Muscle of leg (tissue), 11 donors: ENCODE measurements around the gene FEZF1. TPM values are rescaled to one million over a fixed set of nuclear protein-coding genes. Genes with fewer than 3 reads are reported as not detected.

Experiments
- DNase-seq: peaks from one replicate; pipeline ENCODE4 v3.0.0; 2013
- H3K27ac ChIP-seq: one replicate; pipeline ENCODE4 v1.5.1; 2013; ENCODE audit warnings: mild to moderate bottlenecking, low read length, control low read depth
- H3K27me3 ChIP-seq: one replicate; pipeline ENCODE4 v1.6.1; 2013; ENCODE audit warnings: low read length; ENCODE audit not compliant: control insufficient read depth, insufficient read depth
- H3K36me3 ChIP-seq: one replicate; pipeline ENCODE4 v1.6.1; 2013; ENCODE audit warnings: low read length; ENCODE audit not compliant: control insufficient read depth, insufficient read depth
- H3K4me1 ChIP-seq: one replicate; pipeline ENCODE4 v1.6.1; 2013; ENCODE audit warnings: low read length; ENCODE audit not compliant: control insufficient read depth, insufficient read depth
- H3K4me3 ChIP-seq: one replicate; pipeline ENCODE4 v1.5.1; 2013; ENCODE audit warnings: low read length, control low read depth
- H3K9me3 ChIP-seq: replicated peaks from 2 replicates; pipeline ENCODE4 v1.6.1; 2013; ENCODE audit warnings: low read depth, low read length; ENCODE audit not compliant: control insufficient read depth
- WGBS: methylation state at CpG from one replicate; pipeline ENCODE4 v1.1.5; 2013; ENCODE audit warnings: missing lambda C conversion rate; ENCODE audit not compliant: insufficient coverage; 5-methylcytosine and 5-hydroxymethylcytosine counted together
- polyA plus RNA-seq, 8 donors: library from polyadenylated mRNA; unstranded; fragments of 120-200 nt; gene quantifications; one replicate each; pipeline versions ENCODE4 v1.2.1 to v1.2.3, GENCODE V29; 2013; ENCODE audit warnings: inconsistent platforms in 1 of 8, low replicate concordance in 1 of 8; ENCODE audit not compliant: insufficient read length in 8 of 8, insufficient read depth in 1 of 8
- total RNA-seq: library from RNA; stranded (reverse); fragments of 120-200 nt; gene quantifications from one replicate; pipeline ENCODE4 v1.2.4, GENCODE V29; 2013

FEZF1 gene
- total and polyA plus RNA-seq, 9 donors: not detected

GRCh38 chr7:122327969-122328368 is 23.4 kb upstream of the FEZF1 start:
- Histone ChIP-seq H3K4me1 (no peaks in the 10 kb centered on the region), H3K27ac (no peak overlapping the region), H3K36me3 (no peaks in the 10 kb centered on the region), H3K27me3 (no peaks in the 10 kb centered on the region), H3K9me3 (no peaks in the 10 kb centered on the region), H3K4me3 (no peak overlapping the region)
- no CpG with 5 or more reads among the region's 3 CpGs for WGBS
- DNase-seq: no peak

- H3K27me3 ChIP-seq: peaks cover 51% of the 10 kb centered on the region
- no peaks in the 10 kb centered on the region for H3K9me3 ChIP-seq
- DNase-seq: no peak
- no peaks in the 10 kb centered on the region for H3K36me3 ChIP-seq
- no peak overlapping the region for H3K4me3 ChIP-seq
- 1% methylated on average over 39 of the region's 71 CpGs for WGBS
- H3K27ac ChIP-seq: no peak overlapping the region
- H3K4me1 ChIP-seq: peaks cover 11% of the 10 kb centered on the region
These were observed 12.2 kb upstream of the FEZF1 start for GRCh38 chr7:122316467-122317388.

DNA sequence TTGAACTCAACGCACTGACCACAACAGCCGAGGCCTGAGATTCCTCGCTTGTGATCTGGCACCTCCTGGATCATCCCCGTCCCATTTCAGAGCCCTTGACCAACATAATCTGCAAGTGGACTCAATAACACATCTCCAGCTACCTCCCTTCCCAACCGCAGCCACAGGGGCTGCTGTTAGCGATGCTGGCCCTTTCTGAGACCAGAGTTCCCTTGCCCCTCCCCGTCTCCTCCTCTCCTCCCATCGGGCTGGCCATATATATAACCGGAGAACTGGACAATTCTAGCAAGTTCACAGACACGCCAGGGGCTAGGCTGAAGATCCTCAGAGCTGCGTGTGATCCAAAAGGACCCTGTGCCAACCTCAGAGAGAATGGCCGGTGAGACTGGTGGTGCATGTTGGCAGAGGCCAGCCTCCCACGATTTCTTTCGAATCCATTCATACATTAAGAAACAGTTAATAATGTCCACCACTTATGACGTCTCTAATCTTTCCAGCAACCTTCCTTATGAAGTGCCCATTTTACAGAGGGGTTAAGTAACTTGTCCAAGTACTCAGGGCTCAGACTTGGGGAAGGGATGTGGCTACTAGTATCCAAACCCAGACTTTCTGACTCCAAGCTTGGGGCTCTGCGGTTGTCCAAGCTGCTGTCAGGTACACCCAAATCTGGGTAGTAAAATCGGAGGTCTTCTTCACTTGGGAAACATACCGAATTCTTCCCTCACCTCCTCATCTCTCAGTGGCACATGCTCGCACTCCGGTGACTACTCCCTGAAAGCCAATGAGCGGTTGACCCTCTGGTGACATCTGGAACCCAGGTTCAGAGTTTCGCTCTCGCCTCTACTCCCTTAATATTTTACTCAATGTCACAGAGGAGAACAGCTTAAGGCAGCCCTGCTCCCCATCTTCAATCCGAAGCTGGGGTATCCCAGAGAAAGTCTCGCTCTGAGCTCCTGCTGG is 11.2 kb upstream of the FEZF1 start:
- Histone ChIP-seq H3K36me3 (no peaks in the 10 kb centered on the region), H3K27ac (no peak overlapping the region), H3K4me1 (peaks cover 13% of the 10 kb centered on the region), H3K9me3 (no peaks in the 10 kb centered on the region), H3K4me3 (no peak overlapping the region), H3K27me3 (peaks cover 61% of the 10 kb centered on the region)
- WGBS: 3% methylated on average over 15 of the region's 25 CpGs
- DNase-seq: no peak

DNA sequence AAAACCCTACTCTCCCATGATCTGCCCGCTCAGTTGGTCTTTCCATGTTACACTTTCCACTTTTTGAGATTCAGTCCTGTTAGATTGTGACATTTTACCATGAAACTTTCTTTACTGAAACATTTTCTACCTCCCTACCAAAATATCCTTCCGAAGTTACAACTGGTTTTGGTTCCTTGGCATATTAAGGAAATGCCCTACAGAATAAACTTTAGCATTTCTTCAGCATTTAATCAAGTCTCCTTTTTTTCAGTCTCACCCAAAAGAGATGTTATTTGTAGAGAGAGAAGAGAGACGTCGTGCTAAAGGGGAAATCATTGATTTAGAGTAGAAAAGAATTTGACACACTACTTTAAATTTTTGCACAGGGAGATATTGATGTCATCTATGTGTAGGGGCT is 9.7 kb upstream of the FEZF1 start:
- Histone ChIP-seq H3K27me3 (peaks cover 74% of the 10 kb centered on the region), H3K9me3 (no peaks in the 10 kb centered on the region), H3K4me1 (peaks cover 21% of the 10 kb centered on the region), H3K27ac (no peak overlapping the region), H3K4me3 (no peak overlapping the region), H3K36me3 (no peaks in the 10 kb centered on the region)
- DNase-seq: no peak
- 57% methylated on average over 1 of the region's 4 CpGs for WGBS

DNA sequence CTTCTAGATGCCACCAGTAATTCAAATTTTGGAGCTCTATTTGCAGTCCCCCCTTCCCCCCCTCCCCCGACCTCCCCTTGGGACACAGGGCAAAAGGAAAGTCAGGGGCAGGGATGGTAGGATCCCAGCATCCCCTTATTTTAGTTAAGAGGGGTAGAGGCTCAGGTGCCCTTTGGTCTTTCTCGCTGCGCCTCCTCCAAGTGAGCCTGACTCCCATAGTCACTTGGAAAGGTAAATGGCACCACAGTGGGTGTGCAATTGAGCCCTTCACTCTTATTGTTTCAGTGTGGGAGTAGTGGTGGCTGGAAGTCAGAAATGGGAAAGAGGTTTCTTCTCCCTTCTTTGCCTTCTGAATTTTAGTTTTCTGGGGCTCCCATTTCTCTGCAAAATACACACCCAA is 8.2 kb upstream of the FEZF1 start:
- WGBS: no CpG with 5 or more reads among the region's 3 CpGs
- no peak for DNase-seq
- H3K27ac ChIP-seq: no peak overlapping the region
- peaks cover 76% of the 10 kb centered on the region for H3K27me3 ChIP-seq
- H3K4me3 ChIP-seq: no peak overlapping the region
- no peaks in the 10 kb centered on the region for H3K36me3 ChIP-seq
- no peaks in the 10 kb centered on the region for H3K9me3 ChIP-seq
- H3K4me1 ChIP-seq: peaks cover 21% of the 10 kb centered on the region

DNA sequence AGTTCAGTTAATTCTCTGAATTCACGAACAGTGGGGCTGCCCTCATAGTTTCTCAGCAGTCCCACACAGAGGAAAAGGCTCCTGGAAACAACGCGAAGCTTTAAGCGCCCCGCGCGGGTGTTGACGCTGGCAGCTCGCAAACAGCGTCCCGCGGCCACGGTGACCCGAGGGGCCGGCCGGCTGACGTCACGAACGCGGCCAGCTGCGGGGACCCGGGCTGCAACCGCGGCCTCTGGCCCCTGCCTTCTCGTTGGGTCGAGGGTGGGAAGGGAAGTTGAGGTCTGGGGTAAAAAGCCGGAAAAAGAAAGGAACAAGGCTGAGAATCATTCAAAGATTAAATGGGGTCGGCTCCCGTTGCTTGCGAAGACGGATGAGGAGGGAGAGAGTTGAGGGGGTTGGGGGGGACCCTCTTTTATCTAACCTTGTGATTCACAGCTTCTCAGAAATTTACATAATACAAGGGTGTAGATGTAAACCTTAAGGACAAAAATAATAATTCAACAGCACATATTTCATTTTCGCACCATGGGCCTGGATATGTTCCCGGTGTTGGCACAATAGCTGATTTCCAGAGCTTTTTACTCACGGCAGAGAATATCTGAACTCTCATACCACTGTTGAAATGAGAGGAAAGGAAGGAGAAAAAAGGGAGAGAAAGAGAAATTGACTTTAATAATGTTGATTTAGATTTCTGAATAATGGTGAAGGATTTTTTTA is 7.3 kb upstream of the FEZF1 start:
- no peak overlapping the region for H3K4me3 ChIP-seq
- H3K9me3 ChIP-seq: no peaks in the 10 kb centered on the region
- H3K27ac ChIP-seq: no peak overlapping the region
- H3K4me1 ChIP-seq: peaks cover 19% of the 10 kb centered on the region
- no peak for DNase-seq
- H3K36me3 ChIP-seq: no peaks in the 10 kb centered on the region
- H3K27me3 ChIP-seq: peaks cover 77% of the 10 kb centered on the region
- WGBS: 6% methylated on average over 26 of the region's 34 CpGs

GRCh38 chr7:122311050-122311700 is 6.6 kb upstream of the FEZF1 start:
- Histone ChIP-seq H3K9me3 (no peaks in the 10 kb centered on the region), H3K27ac (no peak overlapping the region), H3K27me3 (peaks cover 77% of the 10 kb centered on the region), H3K4me3 (no peak overlapping the region), H3K36me3 (no peaks in the 10 kb centered on the region), H3K4me1 (peaks cover 15% of the 10 kb centered on the region)
- DNase-seq: no peak
- WGBS: 32% methylated on average over 5 of the region's 12 CpGs

DNA sequence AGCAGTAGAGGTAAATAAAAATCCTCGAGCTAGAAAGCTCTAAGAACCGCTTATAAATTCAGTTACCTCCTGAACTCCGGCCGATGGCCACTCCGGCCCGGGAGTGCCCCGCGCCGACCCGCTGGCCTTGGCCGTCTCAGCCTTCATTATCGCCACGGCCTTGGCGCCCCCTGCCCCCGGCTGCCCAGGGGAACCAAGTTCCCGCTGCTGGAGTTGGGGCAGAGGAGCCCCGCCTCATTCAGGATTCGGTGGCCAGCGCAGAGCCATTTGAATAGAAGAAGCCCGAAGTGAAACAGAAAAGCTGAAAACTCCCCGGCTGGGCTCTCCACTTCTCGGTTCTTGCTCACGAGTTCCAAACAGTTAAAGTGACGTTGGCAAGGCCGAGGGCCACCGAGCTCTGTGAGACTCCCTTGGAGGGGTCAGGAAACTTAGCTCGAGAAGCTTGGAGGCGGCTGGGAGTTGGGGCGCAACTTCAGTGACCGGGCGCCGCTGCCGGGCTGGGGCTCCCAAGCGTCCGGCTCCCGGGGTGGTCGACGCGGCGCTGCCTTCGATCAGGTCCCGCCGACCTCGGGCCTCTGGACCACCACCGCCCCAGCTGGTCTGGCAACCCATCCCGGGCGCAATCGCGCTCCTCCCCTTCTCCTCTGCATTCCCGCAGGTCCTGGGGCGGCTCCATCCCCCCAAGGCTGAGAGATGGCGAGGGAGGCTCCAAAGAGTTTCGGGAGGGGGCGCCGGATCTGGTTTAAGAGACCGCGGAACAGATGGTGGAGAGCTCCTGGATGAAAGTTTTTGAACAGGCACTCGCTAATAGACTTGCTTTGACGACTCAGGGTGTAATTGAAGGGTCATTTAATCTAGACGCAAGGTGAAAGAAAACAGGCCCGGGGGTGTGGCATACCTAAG is 5.8 kb upstream of the FEZF1 start:
- DNase-seq: peak; percentile 46
- peaks cover 77% of the 10 kb centered on the region for H3K27me3 ChIP-seq
- no peaks in the 10 kb centered on the region for H3K36me3 ChIP-seq
- H3K4me1 ChIP-seq: peaks cover 23% of the 10 kb centered on the region
- H3K4me3 ChIP-seq: peak overlapping the region; percentile 31
- no peaks in the 10 kb centered on the region for H3K9me3 ChIP-seq
- H3K27ac ChIP-seq: no peak overlapping the region
- whole genome bisulfite sequencing: under 1% methylated on average over 46 of the region's 61 CpGs

GRCh38 chr7:122309421-122309820 is 4.9 kb upstream of the FEZF1 start:
- Histone ChIP-seq H3K4me3 (no peak overlapping the region), H3K27ac (no peak overlapping the region), H3K27me3 (peaks cover 78% of the 10 kb centered on the region), H3K36me3 (no peaks in the 10 kb centered on the region), H3K4me1 (peaks cover 31% of the 10 kb centered on the region), H3K9me3 (no peaks in the 10 kb centered on the region)
- DNase-seq: no peak
- WGBS: no CpG with 5 or more reads among the region's 3 CpGs
